Fibroblast of lung (primary cell): ENCODE results near the gene MYO1E.

Experiments used
- EZH2 ChIP-seq: IDR thresholded peaks from 2 replicates; pipeline ENCODE4 v1.5.1; 2012; ENCODE audit warnings: low read length, control low read depth, mild to moderate bottlenecking; ENCODE audit errors: missing control alignments
- TF ChIP-seq, protein P1 (sequence below), 2 donors: IDR thresholded peaks in 1 of 2; conservative IDR thresholded peaks in 1 of 2; 1 replicate in 1 of 2; 2 replicates in 1 of 2; pipeline ENCODE4 v1.5.1; 2011 to 2012; ENCODE audit warnings: low read length in 2 of 2, control low read depth in 1 of 2, inconsistent platforms in 1 of 2, low read depth in 1 of 2, mild to moderate bottlenecking in 1 of 2

DNA sequence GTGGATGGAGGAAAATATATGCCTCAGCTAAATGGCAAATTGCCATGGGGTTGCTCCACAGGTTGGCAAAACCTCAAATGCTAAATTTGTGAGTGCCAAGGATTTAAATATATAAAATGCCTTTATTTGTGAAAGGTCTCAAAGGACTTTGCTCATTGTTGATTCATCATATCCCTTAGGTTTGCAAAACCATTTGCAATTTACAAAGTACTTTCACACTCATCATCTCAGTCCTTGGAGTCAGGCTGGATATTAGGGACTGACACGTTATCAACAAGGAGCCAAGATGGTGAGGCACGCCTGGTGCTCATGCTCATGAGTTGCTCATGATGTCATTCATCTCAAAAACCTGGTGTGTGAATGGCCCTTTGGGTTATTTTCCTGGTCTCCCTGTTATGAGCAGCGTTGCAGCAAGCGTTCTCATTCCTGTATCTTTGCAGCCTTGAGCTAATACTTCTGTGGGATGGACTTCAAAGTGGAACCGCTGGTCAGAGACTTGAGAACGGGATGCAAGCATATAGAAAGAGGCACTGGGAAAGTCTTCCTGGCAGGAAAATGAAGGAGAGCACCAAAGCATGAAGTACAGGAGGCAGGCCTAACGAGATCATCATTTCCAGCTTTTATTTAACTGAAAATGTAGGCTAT lies 66.0 kb downstream of the MYO1E start:
- TF ChIP-seq, protein P1, sequence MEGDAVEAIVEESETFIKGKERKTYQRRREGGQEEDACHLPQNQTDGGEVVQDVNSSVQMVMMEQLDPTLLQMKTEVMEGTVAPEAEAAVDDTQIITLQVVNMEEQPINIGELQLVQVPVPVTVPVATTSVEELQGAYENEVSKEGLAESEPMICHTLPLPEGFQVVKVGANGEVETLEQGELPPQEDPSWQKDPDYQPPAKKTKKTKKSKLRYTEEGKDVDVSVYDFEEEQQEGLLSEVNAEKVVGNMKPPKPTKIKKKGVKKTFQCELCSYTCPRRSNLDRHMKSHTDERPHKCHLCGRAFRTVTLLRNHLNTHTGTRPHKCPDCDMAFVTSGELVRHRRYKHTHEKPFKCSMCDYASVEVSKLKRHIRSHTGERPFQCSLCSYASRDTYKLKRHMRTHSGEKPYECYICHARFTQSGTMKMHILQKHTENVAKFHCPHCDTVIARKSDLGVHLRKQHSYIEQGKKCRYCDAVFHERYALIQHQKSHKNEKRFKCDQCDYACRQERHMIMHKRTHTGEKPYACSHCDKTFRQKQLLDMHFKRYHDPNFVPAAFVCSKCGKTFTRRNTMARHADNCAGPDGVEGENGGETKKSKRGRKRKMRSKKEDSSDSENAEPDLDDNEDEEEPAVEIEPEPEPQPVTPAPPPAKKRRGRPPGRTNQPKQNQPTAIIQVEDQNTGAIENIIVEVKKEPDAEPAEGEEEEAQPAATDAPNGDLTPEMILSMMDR (conservative IDR thresholded peaks at IDR 0.05 in 1 of 2, IDR thresholded peaks at IDR 0.05 in 1 of 2; ENCODE audit: low read depth in 1 of 2, low read length in 2 of 2): no peak
- TF ChIP-seq EZH2: no peak
